ENCODE measurements around the gene SCO2.
A peak's percentile ranks its signal among the peaks of the same experiment; 100 is the strongest.
"Not testable (repeated sequence)": the region's sequence is repeated elsewhere in the genome, so short reads cannot be mapped to it uniquely, and the experiment has no call there.

The SCO2 gene

DNA sequence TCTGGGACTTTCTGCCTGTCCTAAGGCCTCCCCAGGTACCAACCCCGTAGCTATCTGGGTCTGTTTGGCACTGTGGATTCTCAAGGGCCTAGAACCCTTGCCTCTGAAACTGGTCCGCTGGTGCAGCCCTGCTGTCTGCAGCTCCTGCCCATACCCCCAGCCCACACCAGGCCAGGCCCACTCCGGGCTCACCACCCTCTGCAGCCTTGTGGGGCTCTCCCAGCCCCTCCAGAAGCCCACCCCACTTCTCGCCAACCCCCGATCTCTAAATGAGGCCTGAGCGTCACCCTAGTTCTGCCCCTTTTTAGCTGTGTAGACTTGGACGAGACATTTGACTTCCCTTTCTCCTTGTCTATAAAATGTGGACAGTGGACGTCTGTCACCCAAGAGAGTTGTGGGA lies 25.0 kb upstream of the SCO2 start:
- no peak for DNase-seq

DNA sequence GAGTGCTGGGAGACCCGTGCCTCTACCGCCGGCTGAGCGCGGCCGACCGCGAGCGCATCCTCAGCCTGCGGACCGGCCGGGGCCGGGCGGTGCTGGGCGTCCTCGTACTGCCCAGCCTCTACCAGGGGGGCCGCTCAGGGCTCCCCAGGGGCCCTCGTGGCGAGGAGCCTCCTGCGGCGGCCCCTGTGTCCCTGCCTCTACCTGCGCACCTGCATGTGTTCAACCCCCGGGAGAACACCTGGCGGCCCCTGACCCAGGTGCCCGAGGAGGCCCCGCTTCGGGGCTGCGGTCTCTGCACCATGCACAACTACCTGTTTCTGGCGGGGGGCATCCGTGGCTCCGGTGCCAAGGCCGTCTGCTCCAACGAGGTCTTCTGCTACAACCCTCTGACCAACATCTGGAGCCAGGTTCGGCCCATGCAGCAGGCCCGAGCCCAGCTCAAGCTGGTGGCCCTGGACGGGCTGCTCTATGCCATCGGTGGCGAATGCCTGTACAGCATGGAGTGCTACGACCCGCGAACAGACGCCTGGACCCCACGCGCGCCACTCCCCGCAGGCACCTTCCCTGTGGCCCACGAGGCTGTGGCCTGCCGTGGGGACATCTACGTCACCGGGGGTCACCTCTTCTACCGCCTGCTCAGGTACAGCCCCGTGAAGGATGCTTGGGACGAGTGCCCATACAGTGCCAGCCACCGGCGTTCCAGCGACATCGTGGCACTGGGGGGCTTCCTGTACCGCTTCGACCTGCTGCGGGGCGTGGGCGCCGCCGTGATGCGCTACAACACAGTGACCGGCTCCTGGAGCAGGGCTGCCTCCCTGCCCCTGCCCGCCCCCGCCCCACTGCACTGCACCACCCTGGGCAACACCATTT lies 23.8 kb upstream of the SCO2 start:
- no peak for DNase-seq

- DNase-seq = no peak
Measured at GRCh38 chr22:50548040-50548920, 22.9 kb upstream of the SCO2 start.

DNA sequence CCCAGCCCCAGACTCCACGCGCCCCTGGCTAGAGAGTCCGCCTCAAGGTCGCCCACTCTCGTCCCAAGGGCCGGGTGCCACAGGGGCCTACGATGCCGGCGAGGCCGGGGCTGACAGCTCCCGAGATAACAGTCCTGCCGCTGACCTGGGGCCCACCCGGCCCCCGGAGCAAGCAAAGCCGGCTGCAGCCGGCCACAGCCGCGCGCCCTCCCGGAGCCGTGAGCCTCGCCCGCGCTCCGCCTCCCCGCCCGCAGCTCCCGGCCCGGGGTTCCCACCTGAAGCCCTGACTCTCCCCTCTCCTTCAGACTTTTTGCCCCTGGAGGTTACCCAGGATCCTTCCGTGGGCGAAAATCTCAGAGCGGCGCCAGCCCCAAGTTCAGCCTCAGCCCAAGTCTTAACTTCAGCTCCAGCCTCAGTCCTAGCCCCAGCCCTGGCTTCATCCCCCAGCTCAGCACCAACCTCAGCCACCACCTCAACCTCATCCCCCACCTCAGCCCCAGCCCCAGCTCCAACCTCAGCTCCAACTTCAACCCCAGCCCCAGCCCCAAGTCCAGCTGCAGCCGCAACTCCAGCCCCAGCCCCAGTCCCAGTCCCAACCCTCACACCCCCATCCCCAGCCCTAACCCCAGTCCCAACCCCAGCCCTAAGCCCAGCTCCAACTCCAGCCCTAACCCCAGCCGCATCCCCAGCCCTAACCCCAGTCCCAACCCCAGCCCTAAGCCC lies 22.0 kb upstream of the SCO2 start:
- DNase-seq = no peak

- no peak for DNase-seq
Measured at GRCh38 chr22:50546326-50547262, 21.2 kb upstream of the SCO2 start.

DNA sequence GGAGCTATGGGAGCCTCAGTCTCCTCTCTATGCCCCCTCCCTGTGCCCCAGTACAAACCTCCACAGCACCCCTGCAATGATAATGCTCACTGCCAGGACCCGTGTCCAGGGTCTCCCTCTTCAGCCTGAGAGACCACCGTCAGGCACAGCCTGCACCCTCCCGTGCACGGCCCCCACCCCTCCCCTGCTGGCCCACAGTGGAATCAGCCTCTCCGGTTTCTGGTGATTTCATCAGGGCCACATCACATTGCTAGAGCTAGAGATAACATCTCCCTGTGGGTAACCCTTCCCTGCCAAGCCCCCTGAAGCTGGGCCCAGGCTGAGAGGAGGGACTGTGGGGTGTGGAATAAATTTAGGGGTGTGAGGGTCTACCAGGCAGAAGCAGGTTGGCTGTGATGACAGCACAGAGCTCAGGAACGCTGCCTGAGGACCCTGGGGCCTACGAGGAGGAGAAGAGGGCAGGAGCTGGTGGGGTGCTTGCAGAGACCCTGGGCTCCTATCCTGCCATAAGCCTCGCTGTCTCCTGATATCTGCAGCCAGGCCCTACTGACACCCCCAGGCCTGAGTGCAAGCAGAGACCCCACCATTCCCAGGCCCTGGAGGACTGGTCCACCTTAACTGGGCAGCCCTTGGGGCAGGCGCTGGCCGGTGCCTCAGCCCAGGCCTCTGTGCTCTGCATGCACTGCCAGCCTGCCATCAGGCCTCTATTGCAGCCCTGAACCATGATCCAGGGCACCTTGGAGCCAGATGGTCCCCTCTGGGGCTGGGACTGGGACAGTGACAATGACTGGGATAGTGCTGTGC lies 20.3 kb upstream of the SCO2 start, which contains the start of gene KLHDC7B:
TSS of gene KLHDC7B (plus strand) at position 378 of the 804 bp plus-strand sequence. CDS start at position 723, 345 bp downstream.
- DNase-seq = peak; percentile 68

GRCh38 chr22:50544746-50545253 lies 19.4 kb upstream of the SCO2 start:
- peak; percentile 66 for DNase-seq

DNA sequence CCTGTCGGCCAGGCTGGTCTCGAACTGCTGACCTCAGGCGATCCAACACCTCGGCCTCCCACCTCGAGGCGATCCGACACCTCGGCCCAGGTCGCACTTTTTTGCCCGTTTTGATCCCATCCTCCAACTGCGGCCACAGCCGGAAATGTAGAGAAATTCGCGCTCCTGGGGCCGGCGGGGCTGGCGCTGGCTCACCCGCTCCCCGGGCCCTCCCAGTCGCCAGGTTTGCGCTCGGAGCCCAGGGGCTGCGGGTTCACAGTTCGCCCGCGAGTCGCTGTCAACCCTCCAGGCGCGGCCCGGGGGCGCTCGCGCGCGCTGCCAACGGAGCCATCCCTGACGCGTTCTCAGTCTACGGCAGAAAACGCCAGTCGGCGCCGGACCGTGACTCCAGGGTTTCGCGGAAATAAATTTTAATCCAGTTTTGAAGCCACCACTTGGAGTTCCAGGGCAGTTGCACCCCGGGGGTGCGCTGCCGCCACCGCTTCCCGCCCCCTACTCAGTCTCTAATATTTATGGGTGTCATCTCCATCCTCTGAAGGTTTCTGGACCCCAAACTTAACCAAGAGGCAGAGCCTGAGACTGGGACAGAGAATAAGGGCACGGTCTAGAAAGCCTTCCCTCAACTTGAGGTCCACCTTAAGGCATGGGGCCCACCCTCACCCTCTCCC lies 18.8 kb upstream of the SCO2 start:
- peak; percentile 87 for DNase-seq

DNA sequence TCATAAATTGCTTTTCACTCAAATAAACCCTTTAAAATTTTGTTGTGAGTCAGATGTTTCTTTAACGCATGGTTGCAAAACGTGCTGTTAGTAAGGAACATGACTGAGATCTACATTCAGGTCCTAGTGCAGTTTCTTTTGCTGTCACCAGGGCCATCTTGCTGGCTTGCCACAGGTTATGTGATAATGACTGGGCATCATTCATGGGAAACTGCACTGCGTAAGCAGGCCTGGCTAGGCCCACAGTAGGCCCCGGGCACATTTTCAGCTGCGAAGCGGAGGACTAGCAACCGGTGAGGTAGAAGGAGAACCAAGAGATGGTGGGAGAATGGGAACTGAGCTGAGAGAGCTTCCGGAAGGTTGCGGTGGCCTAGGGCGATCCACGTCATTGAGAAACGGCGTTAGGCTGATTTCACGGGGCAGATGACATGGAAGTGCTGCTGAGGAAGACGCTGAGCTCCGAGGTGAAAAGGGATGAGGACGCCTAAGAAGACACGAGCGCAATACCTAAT lies 17.1 kb upstream of the SCO2 start:
- peak; percentile 49 for DNase-seq

DNA sequence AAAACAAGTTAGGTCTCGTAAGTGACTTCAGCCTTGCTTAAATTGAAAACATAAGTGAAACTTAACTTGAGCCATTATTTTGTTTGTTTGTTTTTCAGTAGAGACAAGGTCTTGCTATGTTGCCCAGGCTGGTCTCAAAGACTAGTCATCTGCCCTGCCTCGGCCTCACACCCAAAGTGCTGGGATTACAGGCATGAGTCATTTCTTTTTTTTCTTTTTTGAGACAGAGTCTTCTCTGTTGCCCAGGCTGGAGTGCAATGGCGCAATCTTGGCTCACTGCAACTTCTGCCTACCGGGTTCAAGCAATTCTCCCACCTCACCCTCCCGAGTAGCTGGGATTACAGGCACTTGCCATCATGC lies 16.2 kb upstream of the SCO2 start:
- DNase-seq = not testable (repeated sequence)

DNA sequence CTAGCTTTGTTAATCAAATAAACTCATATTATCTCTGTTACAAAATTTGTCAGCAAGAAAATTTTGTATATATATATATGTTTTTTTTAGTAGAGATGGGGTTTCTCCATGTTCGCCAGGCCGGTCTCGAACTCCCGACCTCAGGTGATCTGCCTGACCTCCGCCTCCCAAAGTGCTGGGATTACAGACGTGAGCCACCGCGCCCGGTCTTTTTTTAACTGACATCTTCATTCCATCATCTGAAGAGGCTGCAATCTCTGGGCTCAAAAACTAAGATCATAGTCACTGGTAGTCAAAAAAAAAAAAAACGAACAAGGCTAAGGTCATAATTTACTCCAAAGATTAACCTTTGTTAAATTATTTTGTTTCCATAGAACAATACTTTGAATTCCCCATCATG lies 15.0 kb upstream of the SCO2 start:
- DNase-seq = no peak

DNA sequence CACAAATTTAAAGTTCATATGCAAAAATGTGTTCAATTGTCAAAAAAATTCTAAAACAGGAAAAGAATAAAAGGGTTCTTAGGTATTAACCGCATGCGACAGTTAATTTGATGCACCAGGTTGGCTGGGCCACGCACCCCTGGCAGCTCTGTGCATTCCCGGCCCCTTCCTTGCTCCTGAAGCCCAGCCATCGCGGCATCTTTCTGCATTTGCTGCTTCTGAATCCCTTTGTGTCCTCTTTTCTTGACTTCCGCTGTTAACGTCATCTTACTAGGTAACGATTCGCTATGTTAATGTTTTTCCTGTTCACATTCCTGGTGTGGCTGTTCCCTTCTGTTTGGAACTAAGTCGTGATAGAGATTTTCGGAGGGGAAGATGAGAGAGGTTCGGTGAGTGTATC lies 12.4 kb upstream of the SCO2 start:
- no peak for DNase-seq

DNA sequence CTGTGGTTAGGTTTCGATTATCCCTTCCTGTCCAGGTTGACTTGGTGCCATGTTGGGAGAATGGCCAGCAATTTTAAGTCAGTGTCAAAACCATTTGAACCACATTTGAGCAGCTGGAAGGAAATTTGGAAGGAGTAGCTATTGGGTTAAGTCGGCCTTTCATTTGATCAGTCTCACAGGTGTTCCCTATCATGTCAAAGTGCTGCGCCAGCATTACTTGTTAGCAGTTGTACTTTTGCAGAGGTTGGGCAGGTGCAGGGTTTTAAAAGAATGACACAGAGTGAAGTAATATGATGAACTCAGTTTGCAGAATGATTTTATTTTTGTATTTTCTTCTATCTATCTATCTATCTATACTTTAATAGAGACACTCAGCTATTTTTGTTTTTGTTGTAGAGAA lies 10.8 kb upstream of the SCO2 start:
- DNase-seq = no peak

DNA sequence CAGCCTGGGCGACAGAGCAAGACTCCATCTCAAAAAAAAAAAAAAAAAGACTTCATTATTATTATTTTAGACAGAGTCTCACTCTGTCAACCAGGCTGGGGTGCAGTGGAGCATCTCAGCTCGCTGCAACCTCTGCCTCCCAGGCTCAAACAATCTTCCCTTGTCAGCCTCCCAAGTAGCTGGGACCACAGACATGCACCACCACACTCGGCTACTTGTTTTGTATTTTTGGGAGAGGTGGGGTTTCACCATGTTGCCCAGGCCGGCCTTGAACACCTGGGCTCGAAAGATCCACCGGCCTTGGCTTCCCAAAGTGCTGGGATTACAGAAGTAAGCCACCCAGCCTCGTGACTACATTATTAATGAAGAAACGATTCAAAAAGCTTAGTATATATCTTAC lies 9.7 kb upstream of the SCO2 start:
- DNase-seq = no peak

- DNase-seq = not testable (repeated sequence)
Measured at GRCh38 chr22:50533856-50534711, 8.7 kb upstream of the SCO2 start.

GRCh38 chr22:50532824-50533796 lies 7.7 kb upstream of the SCO2 start:
- DNase-seq = no peak

DNA sequence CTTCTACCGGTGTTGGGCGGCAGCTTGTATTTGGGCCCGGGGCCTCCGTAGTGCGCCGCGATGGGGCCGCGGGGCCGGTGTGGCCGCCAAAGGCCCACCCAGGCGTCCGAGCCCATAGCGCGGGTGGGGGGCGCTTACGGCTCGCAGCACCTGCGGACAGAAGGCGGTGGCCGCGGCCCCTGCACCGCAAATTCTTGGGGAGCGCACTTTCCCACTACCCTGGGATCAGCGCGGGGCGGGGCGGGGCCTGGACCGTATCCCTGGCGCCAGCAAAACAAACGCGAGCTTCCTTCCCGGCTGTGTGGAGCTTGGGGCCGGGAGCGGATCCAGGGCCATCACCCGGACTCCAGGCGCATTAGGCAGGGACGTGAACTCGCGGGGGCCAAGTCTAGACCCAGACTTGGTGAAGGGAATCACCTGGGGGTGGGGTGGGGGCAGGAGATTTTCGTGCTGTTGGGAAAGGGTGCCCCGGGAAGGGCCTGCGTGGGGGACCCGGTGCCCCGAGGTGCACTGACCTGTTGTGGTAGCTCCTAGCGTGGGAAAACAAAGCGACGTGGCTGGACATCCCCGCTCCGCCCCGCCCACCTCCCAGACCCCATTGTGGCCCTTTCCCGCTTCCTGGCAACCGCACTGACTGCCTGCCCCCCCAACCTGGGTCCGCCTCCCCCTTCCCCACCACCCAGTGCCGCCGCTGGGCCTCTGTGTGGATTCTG lies 6.7 kb upstream of the SCO2 start:
- peak; percentile 16 for DNase-seq
